Calu3 (cell line): Measurements from ENCODE around the gene VASP. TPM values are rescaled to one million over a fixed set of nuclear protein-coding genes. Genes with fewer than 3 reads are reported as not detected.

Experiments
- BruUV-seq: library from RNA; stranded (reverse); fragments of 400-500 nt; replicated peaks from 2 replicates; lab custom pipeline; 2021; lab: Mats Ljungman, UMichigan
- CTCF ChIA-PET: fragments of 300-600 bp; sonication (Branson Sonifier 250); formaldehyde crosslinking; loops from one replicate; lab custom pipeline; 2022; ENCODE audit warnings: antibody characterized with exemption; lab: Charles Lee
- DNase-seq: peaks from one replicate; pipeline ENCODE4 v3.0.0; 2022
- H3K27ac Mint-ChIP-seq: one replicate; pipeline ENCODE4 v1.8.0; 2022; ENCODE audit warnings: mixed read lengths; ENCODE audit not compliant: unreplicated experiment
- H3K27me3 Mint-ChIP-seq: one replicate; pipeline ENCODE4 v1.8.0; 2022; ENCODE audit warnings: mixed read lengths; ENCODE audit not compliant: unreplicated experiment
- H3K36me3 Mint-ChIP-seq: one replicate; pipeline ENCODE4 v1.8.0; 2022; ENCODE audit warnings: mild to moderate bottlenecking, moderate library complexity, mixed read lengths; ENCODE audit not compliant: insufficient read depth, unreplicated experiment
- H3K4me1 Mint-ChIP-seq: one replicate; pipeline ENCODE4 v1.8.0; 2022; ENCODE audit warnings: mild to moderate bottlenecking, low read depth, mixed read lengths; ENCODE audit not compliant: unreplicated experiment
- H3K4me3 Mint-ChIP-seq: one replicate; pipeline ENCODE4 v1.8.0; 2022; ENCODE audit warnings: mild to moderate bottlenecking, low read depth, moderate library complexity, mixed read lengths; ENCODE audit not compliant: unreplicated experiment
- H3K9me3 Mint-ChIP-seq: one replicate; pipeline ENCODE4 v1.8.0; 2022; ENCODE audit warnings: low read depth, mixed read lengths; ENCODE audit not compliant: unreplicated experiment
- CTCF ChIP-seq: fragments of 200-600 bp; IDR thresholded peaks from one replicate; pipeline ENCODE4 v1.8.0; 2022; ENCODE audit warnings: antibody characterized with exemption; ENCODE audit not compliant: unreplicated experiment
- intact Hi-C: fragments of 100-400 bp; cut with micrococcal nuclease; formaldehyde crosslinking; loops from one replicate; pipeline ENCODE4 v1.10.0; 2022; ENCODE audit not compliant: unreplicated experiment
- total RNA-seq: library from RNA; stranded (reverse); gene quantifications from 2 replicates; pipeline ENCODE4 v1.2.3, GENCODE V29; 2022

Gene VASP
- total RNA-seq, 1 experiment from 2014 or later, result 194 TPM

- intact Hi-C loops, result no loop called here
- H3K27me3 Mint-ChIP-seq, result peaks cover 31% of the 10 kb centered on the region
These were observed 8.7 kb upstream of the VASP start, which contains the start of gene PPM1N for GRCh38 chr19:45498411-45499195. Gene PPM1N, plus strand, starts transcription at chr19:45498443. Its CDS starts 30 bp downstream, at chr19:45498473.

GRCh38 chr19:45499196-45500180 is 7.8 kb upstream of the VASP start:
- peaks cover 18% of the 10 kb centered on the region for H3K4me1 Mint-ChIP-seq
- intact Hi-C loops, result no loop called here

More at GRCh38 chr19:45498411-45499195, 8.7 kb upstream of the VASP start, which contains the start of gene PPM1N:
- DNase-seq, result peak; percentile 27
- H3K4me1 Mint-ChIP-seq, result peaks cover 18% of the 10 kb centered on the region
- peak within 1 kb of the TSS; percentile 23 for H3K27ac Mint-ChIP-seq
- CTCF ChIA-PET, result interaction anchor here (0.6 to 1.6 kb wide), 3 partner anchors 32 to 675 kb away, joined by 3 to 6 read pairs (median 3); no protein-coding TSS in a partner anchor
- peaks cover 20% of the 10 kb centered on the region for H3K36me3 Mint-ChIP-seq
- BruUV-seq, result no TSS peak
- no peaks in the 10 kb centered on the region for H3K9me3 Mint-ChIP-seq
- TF ChIP-seq CTCF, result no peak
- H3K4me3 Mint-ChIP-seq, result peak within 1 kb of the TSS; percentile 74

GRCh38 chr19:45500918-45501729 is 6.2 kb upstream of the VASP start:
- no peak for DNase-seq
- Mint-ChIP-seq H3K36me3 (peaks cover 34% of the 10 kb centered on the region), H3K9me3 (no peaks in the 10 kb centered on the region), H3K4me1 (peaks cover 30% of the 10 kb centered on the region), H3K4me3 (no peak overlapping the region), H3K27ac (no peak overlapping the region), H3K27me3 (peaks cover 16% of the 10 kb centered on the region)
- intact Hi-C loops, result no loop called here
- BruUV-seq, result no TSS peak
- CTCF ChIA-PET, result no interaction called here
- TF ChIP-seq CTCF, result no peak

More at GRCh38 chr19:45499196-45500180, 7.8 kb upstream of the VASP start:
- no peak for TF ChIP-seq CTCF
- Mint-ChIP-seq H3K9me3 (no peaks in the 10 kb centered on the region), H3K4me3 (no peak overlapping the region), H3K27ac (no peak overlapping the region), H3K27me3 (peaks cover 31% of the 10 kb centered on the region), H3K36me3 (peaks cover 20% of the 10 kb centered on the region)
- no TSS peak for BruUV-seq
- CTCF ChIA-PET, result interaction anchor here (0.6 to 1.2 kb wide), 3 partner anchors 32 to 870 kb away, joined by 3 read pairs; no protein-coding TSS in a partner anchor
- peak; percentile 62 for DNase-seq

GRCh38 chr19:45501730-45502014 is 5.6 kb upstream of the VASP start:
- no peak for DNase-seq
- Mint-ChIP-seq H3K27me3 (peaks cover 11% of the 10 kb centered on the region), H3K36me3 (peaks cover 34% of the 10 kb centered on the region), H3K4me1 (peaks cover 30% of the 10 kb centered on the region), H3K4me3 (no peak overlapping the region), H3K27ac (no peak overlapping the region), H3K9me3 (no peaks in the 10 kb centered on the region)
- CTCF ChIA-PET, result no interaction called here
- intact Hi-C loops, result no loop called here
- BruUV-seq, result no TSS peak
- TF ChIP-seq CTCF, result no peak
